ENCODE results near the gene MOGAT3.

The MOGAT3 gene

DNA sequence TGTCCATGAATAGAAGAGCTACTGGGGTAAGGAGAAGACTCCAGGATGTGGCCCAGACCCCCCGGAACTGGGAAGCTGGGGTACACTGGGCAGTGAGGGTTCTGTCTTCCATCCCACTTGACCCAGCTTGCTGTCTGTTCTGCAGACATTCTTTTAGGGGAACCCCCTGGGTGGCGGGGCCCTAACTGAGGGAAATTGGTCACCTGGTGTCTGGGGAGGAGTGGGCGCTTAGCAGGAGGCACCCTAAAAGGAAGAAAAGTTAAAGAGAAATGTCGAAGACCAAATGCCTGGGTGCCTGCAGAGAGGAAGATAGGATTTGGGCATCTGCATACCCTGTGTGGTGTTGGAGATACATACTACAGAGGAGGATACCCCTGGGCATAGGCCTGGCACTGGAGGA is 45.5 kb downstream of the MOGAT3 start:
- H3F3A ChIP-seq (ENCODE audit: control insufficient read depth, insufficient read depth), result peaks cover 20% of the 10 kb centered on the region

GRCh38 chr7:101154693-101155102 is 46.1 kb downstream of the MOGAT3 start:
- Histone ChIP-seq H3K79me2 (ENCODE audit: control insufficient read depth, low read length) (peaks cover 20% of the 10 kb centered on the region), H3K27me3 (ENCODE audit: control insufficient read depth, low read length) (peaks cover 12% of the 10 kb centered on the region), H3K9me2 (replicated peaks; ENCODE audit: control insufficient read depth, low read length) (no peaks in the 10 kb centered on the region), H3K4me1 (ENCODE audit: control insufficient read depth, low read length) (peaks cover 20% of the 10 kb centered on the region), H3K4me2 (ENCODE audit: low read length) (peak overlapping the region; percentile 96), H3K4me3 (ENCODE audit: low read length) (peak overlapping the region; percentile 83), H3F3A (ENCODE audit: control insufficient read depth, insufficient read depth) (peaks cover 20% of the 10 kb centered on the region), H4K20me1 (ENCODE audit: control insufficient read depth, insufficient read depth, low read depth, low read length) (no peaks in the 10 kb centered on the region), H3K27ac (ENCODE audit: low read depth, low read length) (peak overlapping the region; percentile 51), H3K9me3 (ENCODE audit: control insufficient read depth, insufficient read depth, low read length) (no peaks in the 10 kb centered on the region), H3K36me3 (ENCODE audit: control insufficient read depth, low read length) (peaks cover 32% of the 10 kb centered on the region)
- TF ChIP-seq CTCF (IDR thresholded peaks at IDR 0.05; ENCODE audit: low read depth, low read length, poor library complexity, severe bottlenecking) (peak; percentile 11), EZH2phosphoT487 (IDR thresholded peaks at IDR 0.05; ENCODE audit: borderline replicate concordance, low read length) (no peak)

More for the DNA sequence above, 45.5 kb downstream of the MOGAT3 start:
- TF ChIP-seq CTCF (IDR thresholded peaks at IDR 0.05; ENCODE audit: low read depth, low read length, poor library complexity, severe bottlenecking) (no peak), EZH2phosphoT487 (IDR thresholded peaks at IDR 0.05; ENCODE audit: borderline replicate concordance, low read length) (no peak)
- peak overlapping the region; percentile 83 for H3K4me3 ChIP-seq (ENCODE audit: low read length)
- no peaks in the 10 kb centered on the region for H4K20me1 ChIP-seq (ENCODE audit: control insufficient read depth, insufficient read depth, low read depth, low read length)
- peaks cover 20% of the 10 kb centered on the region for H3K4me1 ChIP-seq (ENCODE audit: control insufficient read depth, low read length)
- H3K27me3 ChIP-seq (ENCODE audit: control insufficient read depth, low read length), result peaks cover 12% of the 10 kb centered on the region
- peaks cover 20% of the 10 kb centered on the region for H3K79me2 ChIP-seq (ENCODE audit: control insufficient read depth, low read length)
- H3K9me2 ChIP-seq (replicated peaks; ENCODE audit: control insufficient read depth, low read length), result no peaks in the 10 kb centered on the region
- H3K27ac ChIP-seq (ENCODE audit: low read depth, low read length), result peak overlapping the region; percentile 51
- no peaks in the 10 kb centered on the region for H3K9me3 ChIP-seq (ENCODE audit: control insufficient read depth, insufficient read depth, low read length)
- H3K36me3 ChIP-seq (ENCODE audit: control insufficient read depth, low read length), result peaks cover 37% of the 10 kb centered on the region
- H3K4me2 ChIP-seq (ENCODE audit: low read length), result peak overlapping the region; percentile 96

GRCh38 chr7:101153969-101154692 is 46.7 kb downstream of the MOGAT3 start, which contains the start of gene AP1S1:
Gene AP1S1 (plus strand): TSS chr7:101154476. CDS start chr7:101154515, 39 bp downstream.
- peaks cover 18% of the 10 kb centered on the region for H3K27me3 ChIP-seq (ENCODE audit: control insufficient read depth, low read length)
- no peaks in the 10 kb centered on the region for H3K9me2 ChIP-seq (replicated peaks; ENCODE audit: control insufficient read depth, low read length)
- H4K20me1 ChIP-seq (ENCODE audit: control insufficient read depth, insufficient read depth, low read depth, low read length), result no peaks in the 10 kb centered on the region
- peaks cover 20% of the 10 kb centered on the region for H3K4me1 ChIP-seq (ENCODE audit: control insufficient read depth, low read length)
- TF ChIP-seq EZH2phosphoT487 (IDR thresholded peaks at IDR 0.05; ENCODE audit: borderline replicate concordance, low read length) (no peak), CTCF (IDR thresholded peaks at IDR 0.05; ENCODE audit: low read depth, low read length, poor library complexity, severe bottlenecking) (no peak)
- H3K79me2 ChIP-seq (ENCODE audit: control insufficient read depth, low read length), result peaks cover 20% of the 10 kb centered on the region
- H3K4me3 ChIP-seq (ENCODE audit: low read length), result peak within 1 kb of the TSS; percentile 83
- peaks cover 20% of the 10 kb centered on the region for H3F3A ChIP-seq (ENCODE audit: control insufficient read depth, insufficient read depth)
- H3K9me3 ChIP-seq (ENCODE audit: control insufficient read depth, insufficient read depth, low read length), result no peaks in the 10 kb centered on the region
- peak within 1 kb of the TSS; percentile 96 for H3K4me2 ChIP-seq (ENCODE audit: low read length)
- peak within 1 kb of the TSS; percentile 51 for H3K27ac ChIP-seq (ENCODE audit: low read depth, low read length)
- H3K36me3 ChIP-seq (ENCODE audit: control insufficient read depth, low read length), result peaks cover 30% of the 10 kb centered on the region

Measured in DOHH2 (cell line).